ENCODE measurements around the gene THOC6.
A peak's percentile ranks its signal among the peaks of the same experiment; 100 is the strongest.

THOC6 gene

DNA sequence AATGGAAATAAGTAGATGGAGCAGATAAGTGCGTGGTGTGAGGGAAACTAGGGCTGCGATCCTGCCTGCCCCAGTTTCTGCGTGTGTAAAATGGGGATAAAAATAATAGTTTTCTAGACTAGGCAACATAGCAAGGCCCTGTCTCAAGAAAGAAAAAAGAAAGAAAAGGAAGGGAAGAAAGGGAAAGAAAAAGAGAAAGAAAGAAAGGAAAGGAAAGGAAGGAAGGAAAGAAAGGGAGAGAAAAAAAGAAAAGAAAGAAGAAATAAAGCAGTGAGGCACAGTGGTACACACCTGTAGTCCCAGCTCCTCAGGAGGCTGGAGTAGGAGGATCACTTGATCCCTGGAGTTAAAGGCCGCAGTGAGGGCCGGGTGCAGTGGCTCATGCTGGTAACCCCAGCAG, 41.4 kb upstream of the THOC6 start:
- H3K4me3 Mint-ChIP-seq = peak overlapping the region; percentile 75

DNA sequence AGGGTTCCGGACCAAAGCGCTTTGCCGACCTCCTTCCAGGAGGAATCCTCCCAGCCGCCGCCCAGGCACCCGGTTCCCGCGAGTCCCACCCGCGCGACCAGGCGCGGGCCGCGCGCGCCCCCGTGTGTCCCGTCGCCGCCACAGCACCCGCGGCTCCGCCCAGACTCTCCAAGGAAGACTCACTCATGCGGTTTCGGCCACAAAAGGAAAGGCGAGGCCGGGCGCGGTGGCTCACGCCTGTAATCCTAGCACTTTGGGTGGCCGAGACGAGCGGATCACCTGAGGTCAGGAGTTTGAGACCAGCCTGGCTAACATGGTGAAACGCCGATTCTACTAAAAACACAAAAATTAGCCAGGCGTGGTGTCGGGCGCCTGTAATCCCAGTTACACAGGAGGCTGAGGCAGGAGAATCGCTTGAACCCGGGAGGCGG, 40.1 kb upstream of the THOC6 start:
- DNase-seq = peak; percentile 91
- Mint-ChIP-seq H3K27me3 (ENCODE audit: low read depth, poor library complexity) (peaks cover 14% of the 10 kb centered on the region), H3K36me3 (ENCODE audit: low read depth) (no peaks in the 10 kb centered on the region), H3K4me3 (peak overlapping the region; percentile 42), H3K27ac (no peak overlapping the region), H3K4me1 (peaks cover 32% of the 10 kb centered on the region), H3K9me3 (no peaks in the 10 kb centered on the region)
- TF ChIP-seq, protein P1, sequence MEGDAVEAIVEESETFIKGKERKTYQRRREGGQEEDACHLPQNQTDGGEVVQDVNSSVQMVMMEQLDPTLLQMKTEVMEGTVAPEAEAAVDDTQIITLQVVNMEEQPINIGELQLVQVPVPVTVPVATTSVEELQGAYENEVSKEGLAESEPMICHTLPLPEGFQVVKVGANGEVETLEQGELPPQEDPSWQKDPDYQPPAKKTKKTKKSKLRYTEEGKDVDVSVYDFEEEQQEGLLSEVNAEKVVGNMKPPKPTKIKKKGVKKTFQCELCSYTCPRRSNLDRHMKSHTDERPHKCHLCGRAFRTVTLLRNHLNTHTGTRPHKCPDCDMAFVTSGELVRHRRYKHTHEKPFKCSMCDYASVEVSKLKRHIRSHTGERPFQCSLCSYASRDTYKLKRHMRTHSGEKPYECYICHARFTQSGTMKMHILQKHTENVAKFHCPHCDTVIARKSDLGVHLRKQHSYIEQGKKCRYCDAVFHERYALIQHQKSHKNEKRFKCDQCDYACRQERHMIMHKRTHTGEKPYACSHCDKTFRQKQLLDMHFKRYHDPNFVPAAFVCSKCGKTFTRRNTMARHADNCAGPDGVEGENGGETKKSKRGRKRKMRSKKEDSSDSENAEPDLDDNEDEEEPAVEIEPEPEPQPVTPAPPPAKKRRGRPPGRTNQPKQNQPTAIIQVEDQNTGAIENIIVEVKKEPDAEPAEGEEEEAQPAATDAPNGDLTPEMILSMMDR (IDR thresholded peaks at IDR 0.05) = peak; percentile 89

More for the DNA sequence above, 41.4 kb upstream of the THOC6 start:
- TF ChIP-seq, protein P1 (IDR thresholded peaks at IDR 0.05) = no peak
- Mint-ChIP-seq H3K27ac (no peak overlapping the region), H3K27me3 (ENCODE audit: low read depth, poor library complexity) (peaks cover 14% of the 10 kb centered on the region), H3K36me3 (ENCODE audit: low read depth) (no peaks in the 10 kb centered on the region), H3K9me3 (no peaks in the 10 kb centered on the region), H3K4me1 (peaks cover 24% of the 10 kb centered on the region)
- no peak for DNase-seq

DNA sequence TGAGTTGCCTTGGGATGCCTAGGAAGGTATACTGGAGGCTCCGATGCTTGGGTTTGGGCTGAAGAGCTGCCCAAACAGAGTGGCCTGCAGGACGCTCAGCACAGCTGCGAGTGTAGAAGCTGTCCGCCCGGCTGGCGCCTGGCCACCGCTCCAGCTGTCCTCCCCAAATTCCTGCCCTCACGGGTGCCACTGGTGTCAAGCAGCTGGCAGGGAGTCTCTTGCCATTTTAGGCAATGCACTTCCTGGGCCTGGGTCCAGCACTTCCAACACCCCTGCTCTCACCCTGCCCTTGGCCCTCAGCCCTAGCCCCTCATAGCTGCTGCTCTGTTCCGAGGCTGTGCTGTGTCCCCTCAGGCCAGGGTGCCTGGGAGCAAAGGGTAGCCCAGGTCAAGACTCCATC, 38.4 kb upstream of the THOC6 start:
- Mint-ChIP-seq H3K27ac (no peak overlapping the region), H3K4me1 (peaks cover 36% of the 10 kb centered on the region), H3K4me3 (no peak overlapping the region), H3K27me3 (ENCODE audit: low read depth, poor library complexity) (peaks cover 16% of the 10 kb centered on the region), H3K9me3 (no peaks in the 10 kb centered on the region), H3K36me3 (ENCODE audit: low read depth) (no peaks in the 10 kb centered on the region)
- TF ChIP-seq, protein P1 (IDR thresholded peaks at IDR 0.05) = no peak
- no peak for DNase-seq

DNA sequence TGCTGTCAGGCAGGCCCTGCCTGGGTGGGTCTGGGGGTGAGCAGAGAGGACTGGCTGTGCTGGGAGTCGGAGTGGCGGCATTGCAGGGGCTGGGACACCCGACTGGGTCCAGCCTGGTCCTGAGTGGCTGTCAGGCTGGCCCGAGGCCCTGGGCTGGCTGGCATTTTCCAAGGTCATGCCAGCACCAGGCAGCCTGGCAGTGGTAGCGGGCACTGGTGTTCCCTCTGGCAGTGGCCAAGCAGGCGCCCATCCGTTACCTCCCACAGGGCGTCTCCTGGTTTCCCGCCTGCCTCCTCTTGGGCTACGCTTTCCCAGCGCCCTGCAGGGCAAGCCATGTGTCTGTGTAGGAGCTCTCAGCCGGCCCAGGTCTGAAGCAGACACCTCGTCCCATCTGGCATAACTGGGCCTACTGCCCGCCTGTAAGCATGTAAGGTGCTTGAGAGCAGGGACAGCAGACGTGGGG, 37.9 kb upstream of the THOC6 start:
- Mint-ChIP-seq H3K27me3 (ENCODE audit: low read depth, poor library complexity) (peaks cover 16% of the 10 kb centered on the region), H3K4me3 (no peak overlapping the region), H3K4me1 (peaks cover 33% of the 10 kb centered on the region), H3K9me3 (no peaks in the 10 kb centered on the region), H3K36me3 (ENCODE audit: low read depth) (no peaks in the 10 kb centered on the region), H3K27ac (no peak overlapping the region)
- TF ChIP-seq, protein P1 (IDR thresholded peaks at IDR 0.05) = no peak
- no peak for DNase-seq

DNA sequence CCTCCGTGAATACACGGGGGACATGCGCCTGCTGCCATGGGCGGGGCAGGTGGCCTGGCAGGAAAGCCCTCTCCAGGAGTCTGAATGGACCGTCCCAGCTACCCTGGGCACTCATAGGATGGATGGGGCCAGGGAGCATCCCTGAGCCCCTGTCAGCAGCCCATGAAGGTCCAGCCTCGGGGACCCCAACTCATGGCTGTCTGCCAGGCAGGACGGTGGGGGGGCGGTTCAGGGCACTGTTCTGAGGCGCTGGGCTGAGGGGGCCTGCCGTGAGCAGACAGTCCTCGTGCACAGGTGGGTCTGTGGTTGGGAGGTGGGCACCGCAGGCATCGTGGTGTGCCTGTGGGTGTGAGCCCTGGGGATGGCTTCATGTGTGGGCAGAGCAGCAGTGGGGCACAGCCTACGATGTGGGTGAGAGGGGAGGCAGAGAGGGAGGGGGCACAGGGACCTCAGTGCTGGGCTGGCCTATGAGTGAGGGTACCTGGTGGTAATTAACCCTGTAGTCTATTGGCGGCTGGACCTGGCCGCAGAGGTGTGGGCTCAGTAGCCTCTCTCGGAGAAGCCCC, 37.1 kb upstream of the THOC6 start:
- no peak for DNase-seq
- Mint-ChIP-seq H3K27me3 (ENCODE audit: low read depth, poor library complexity) (peaks cover 16% of the 10 kb centered on the region), H3K4me3 (no peak overlapping the region), H3K27ac (no peak overlapping the region), H3K36me3 (ENCODE audit: low read depth) (no peaks in the 10 kb centered on the region), H3K9me3 (no peaks in the 10 kb centered on the region), H3K4me1 (peaks cover 25% of the 10 kb centered on the region)
- TF ChIP-seq, protein P1 (IDR thresholded peaks at IDR 0.05) = no peak

DNA sequence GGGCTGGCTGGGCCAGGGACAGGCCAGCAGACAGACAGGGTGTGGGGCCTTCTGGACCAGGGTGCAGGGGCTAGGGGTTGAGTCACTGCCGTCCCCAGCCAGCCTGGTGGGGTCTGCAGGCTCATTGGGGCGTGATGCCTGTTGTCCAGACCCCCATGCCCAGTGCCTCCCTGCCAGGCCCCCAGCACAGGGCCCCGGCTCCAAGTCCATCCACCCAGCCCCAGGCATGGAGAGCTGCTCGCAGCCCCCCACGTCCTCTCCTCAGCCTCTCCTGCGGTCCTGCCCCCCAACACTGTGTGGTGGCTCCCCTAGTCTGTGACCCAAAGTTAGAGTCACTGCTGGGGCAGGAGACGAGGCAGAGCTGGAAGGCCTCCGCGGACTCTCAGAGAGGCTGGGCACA, 36.5 kb upstream of the THOC6 start:
- Mint-ChIP-seq H3K27me3 (ENCODE audit: low read depth, poor library complexity) (peaks cover 15% of the 10 kb centered on the region), H3K27ac (no peak overlapping the region), H3K36me3 (ENCODE audit: low read depth) (no peaks in the 10 kb centered on the region), H3K4me1 (peaks cover 20% of the 10 kb centered on the region), H3K9me3 (no peaks in the 10 kb centered on the region), H3K4me3 (no peak overlapping the region)
- DNase-seq = no peak
- TF ChIP-seq, protein P1 (IDR thresholded peaks at IDR 0.05) = no peak
